Epidermal melanocyte (primary cell): ENCODE data around the gene FOXD4L3.
"Not testable (repeated sequence)": the region's sequence is repeated elsewhere in the genome, so short reads cannot be mapped to it uniquely, and the experiment has no call there.

Source experiments
- DNase-seq: peaks from one replicate; pipeline ENCODE4 v3.0.0; 2011; ENCODE audit warnings: low spot score; ENCODE audit not compliant: insufficient read length

Gene FOXD4L3

DNA sequence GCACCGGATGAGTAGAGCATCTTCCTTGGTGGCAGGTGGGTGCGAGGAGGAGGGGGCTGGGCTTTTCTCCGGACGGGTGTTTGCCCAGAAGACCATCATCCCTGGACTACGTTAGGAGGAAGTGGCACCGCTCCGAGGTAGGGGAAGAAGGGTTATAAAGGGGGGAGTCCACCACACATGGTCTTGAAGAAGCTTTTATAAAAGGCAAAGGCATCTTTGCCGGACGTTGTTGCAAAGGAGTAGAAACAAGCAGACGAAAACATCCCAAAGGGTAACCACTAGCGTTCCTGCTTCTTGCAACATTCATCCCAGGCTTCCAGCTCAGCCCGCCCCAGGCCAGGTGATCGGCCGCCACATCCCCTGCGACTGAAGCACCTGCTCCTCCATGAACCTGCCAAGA, at the start of gene FOXD4L3:
TSS of gene FOXD4L3 (plus strand) at position 301 of the 400 bp plus-strand sequence. CDS start at position 386, 85 bp downstream.
- not testable (repeated sequence) for DNase-seq

DNA sequence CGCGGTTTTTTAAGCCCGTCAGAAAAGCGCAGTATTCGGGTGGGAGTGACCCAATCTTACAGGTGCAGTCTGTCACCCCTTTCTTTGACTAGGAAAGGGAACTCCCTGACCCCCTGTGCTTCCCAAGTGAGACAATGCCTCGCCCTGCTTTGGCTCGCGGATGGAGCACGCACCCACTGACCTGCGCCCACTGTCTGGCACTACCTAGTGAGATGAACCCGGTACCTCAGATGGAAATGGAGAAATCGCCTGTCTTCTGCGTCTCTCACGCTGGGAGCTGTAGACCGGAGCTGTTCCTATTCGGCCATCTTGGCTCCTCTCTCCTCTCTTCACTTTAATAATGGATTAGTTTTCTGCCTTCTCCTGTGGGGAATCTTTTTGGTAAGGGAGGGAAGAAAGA, 21.6 kb upstream of the FOXD4L3 start:
- DNase-seq, result not testable (repeated sequence)

DNA sequence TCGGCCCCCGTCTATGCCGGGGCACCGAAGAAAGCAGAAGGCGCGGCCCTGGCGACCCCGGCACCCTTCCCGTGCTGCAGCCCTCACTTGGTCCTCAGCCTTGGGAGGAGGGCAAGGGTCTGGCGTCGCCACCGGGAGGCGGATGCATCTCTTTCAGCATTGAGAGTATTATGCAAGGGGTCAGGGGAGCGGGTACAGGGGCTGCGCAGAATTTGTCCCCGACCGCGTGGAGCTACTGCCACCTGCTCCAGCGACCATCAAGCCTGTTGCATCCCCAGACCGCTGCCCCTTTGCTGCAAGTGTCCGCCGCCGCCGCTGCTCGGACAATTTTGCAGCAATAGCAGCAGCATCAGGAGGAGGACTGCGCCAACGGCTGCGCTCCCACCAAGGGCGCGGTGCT, 1.1 kb downstream of the FOXD4L3 start:
- DNase-seq, result not testable (repeated sequence)

DNA sequence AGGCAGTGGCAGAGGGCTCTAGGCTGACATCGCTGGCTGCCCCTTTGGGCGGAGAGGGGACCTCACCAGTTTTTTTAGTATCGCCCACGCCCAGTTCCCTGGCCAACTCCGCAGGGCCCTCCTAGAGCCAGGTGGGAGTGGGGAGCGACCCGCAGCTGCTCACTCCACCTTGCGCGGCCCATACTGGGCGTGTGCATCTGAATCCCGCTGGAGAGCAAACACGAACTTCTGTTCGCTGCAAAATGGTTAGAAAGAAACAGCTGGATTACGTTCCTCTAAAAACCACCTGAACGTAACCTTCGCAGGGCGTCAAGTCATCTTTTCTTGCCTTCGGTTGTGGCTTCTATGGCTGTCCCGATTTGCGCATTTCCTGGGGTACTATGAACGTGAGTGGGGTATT, 1.5 kb downstream of the FOXD4L3 start:
- not testable (repeated sequence) for DNase-seq

DNA sequence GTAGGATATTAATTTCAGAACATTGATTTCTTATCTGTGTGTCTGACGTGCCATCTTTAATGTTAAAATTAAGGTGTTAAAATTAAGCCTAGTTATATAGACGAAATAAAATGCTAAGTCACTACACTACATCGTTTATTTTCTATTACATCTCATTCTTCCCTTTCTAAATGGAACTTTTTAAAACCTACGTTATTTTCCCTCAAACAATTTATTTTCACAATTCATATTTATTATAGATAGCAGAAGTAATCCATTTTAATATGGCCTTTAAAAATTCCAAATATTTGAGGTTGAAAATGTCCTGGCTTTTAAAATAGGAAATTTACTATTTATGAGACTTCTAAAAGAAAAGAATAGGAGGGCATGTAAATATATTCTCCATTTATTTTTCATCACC, 2.1 kb downstream of the FOXD4L3 start:
- DNase-seq, result not testable (repeated sequence)

DNA sequence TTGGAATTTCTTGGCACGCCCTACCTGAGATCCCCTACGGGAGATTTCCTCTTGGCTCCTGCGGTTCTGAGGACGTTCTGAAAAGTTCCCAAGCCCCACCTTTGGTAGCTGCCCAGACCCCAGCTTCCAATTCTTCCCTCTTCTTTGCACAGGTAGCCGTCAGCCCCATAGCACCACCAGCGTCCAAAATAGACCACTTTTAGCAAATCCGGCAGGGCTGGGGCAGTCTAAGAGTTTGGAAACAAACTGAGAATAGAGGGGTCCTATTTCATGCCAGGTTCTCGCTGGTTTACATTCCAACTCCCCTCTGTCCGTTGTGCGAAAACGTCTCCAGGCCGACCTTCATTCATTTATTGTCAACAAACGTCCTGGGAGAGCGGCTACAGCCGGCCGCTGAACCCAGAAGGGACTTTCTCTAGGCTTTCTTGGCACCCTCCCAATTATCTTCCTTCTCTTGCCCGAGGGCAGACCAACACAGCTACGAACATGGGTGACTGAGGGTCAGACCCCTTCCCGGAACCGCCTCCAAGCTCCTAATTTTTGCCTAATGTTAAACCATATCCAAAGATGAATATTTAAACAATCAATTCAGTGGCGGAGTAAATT, 3.1 kb downstream of the FOXD4L3 start:
- not testable (repeated sequence) for DNase-seq

DNA sequence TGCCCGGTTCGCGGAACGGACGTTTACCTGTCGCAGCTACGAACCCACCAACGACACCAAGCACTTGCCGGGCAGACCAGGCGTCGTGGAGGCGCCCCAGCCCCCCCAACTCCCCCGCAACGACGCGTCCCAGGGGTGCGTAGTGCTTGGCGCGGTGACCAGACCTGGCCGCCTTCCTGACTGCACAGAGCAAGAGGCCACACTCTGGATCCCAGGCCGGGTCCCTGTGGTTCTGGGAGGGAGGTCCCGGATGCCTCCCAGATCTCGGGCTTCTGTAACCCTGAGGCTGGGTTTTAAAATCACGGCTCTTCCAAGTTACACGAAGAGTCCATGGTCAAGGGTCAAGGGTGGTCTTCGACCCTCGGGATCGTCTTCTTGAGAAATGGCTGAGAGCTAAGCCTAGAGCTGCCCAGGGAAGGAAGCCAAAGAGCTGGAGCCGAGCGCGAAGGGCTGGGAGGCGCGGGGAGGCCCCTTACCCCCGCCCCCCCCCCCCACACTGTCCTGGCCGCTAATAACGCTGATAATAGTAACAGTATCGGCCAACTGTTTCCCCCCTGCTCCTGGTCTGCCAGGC, 3.8 kb downstream of the FOXD4L3 start:
- not testable (repeated sequence) for DNase-seq

DNA sequence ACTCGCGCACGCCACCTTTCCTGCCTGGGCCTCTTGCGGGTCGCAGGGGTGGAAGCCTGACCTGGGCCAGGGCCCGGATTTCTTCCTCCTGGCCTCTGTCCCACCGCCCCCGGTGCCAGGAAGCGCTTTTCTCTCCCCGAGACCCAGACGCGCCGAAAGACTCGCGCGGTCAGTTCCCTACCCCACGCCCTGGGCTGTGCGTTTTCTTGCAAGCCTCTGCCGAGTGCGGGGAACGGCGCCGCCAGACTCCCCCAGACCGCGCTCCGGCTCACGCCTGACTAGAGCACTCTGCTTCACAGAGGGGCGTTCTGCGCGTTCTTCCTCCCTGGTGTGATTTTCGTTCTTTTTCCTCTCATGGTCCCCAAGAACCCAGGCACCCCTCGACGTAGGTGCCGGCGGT, 4.5 kb downstream of the FOXD4L3 start:
- DNase-seq, result not testable (repeated sequence)

DNA sequence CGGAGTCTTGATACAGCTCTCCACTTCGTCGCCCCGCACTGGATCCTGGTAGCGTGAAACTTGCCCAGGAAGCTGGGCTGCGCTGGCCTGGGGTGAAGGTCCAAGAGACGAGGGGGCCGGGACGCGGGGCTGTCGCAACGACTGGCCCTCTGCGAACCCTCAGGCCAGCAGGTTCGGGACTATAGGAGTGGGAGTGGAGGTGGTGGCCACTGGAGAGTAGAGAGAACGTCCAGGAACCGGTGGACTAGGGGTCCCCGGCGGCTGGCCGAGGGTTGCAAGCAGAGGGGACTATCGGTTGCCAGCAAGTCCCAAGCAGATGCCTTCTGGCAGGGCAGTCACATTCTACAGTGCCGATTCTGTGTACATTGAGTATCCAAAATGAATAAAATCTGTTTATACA, 5.0 kb downstream of the FOXD4L3 start:
- DNase-seq, result not testable (repeated sequence)

DNA sequence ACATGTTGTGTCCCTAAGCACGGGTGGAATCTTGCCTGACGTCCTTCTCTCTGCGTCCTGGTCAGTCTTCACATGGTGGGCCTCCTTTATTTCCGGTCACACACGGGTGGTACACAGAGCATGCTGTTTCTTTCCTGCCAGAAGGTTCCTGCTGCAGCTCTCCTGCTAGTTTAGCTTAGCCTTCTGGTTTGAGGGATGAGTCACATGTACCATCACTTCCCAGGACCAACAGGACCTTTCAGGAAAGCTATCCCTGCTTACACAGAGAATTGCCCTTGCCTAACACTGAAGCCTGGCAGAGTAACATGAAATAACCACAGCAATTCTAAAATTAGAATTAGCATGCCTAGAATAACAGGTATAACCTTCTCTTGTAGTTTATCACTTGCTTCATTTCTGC, 8.5 kb downstream of the FOXD4L3 start:
- not testable (repeated sequence) for DNase-seq

DNA sequence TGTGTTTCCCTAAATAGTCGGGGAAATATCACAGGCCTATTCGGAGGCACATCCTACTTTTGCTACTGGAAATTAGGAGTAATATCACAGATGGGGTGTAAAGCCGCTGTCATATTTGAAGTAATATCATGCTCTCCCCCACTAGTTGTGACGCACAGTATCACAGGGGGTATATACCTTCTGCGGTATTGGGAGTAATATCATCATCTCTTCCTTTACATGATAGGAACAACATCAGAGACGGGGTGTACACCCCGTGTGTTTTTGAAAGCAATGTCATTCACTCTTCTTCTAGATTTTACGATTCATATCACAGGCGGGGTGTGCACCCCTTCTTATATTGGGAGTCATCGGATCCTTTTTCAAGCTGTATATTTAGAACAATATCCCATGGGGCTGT, 15.5 kb downstream of the FOXD4L3 start:
- not testable (repeated sequence) for DNase-seq

DNA sequence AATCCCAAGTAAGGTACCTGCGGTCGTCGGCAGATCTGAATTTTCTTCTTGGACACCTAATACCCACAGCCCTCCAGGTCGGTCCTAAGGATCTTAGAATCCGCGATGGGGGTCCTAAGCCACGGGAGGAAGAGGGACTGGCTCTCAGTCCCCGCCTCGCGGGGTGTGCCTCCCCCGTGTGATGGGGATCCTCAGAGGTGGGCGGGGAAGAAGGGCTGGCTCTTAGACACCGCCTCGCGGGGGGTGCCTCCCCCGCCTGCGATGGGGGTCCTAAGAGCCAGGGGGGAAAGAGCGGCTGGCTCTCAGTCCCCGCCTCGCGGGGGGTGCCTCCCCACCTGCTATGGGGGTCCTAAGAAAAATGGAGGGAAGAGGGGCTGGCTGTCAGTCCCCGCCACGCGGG, 21.1 kb downstream of the FOXD4L3 start:
- DNase-seq, result not testable (repeated sequence)

DNA sequence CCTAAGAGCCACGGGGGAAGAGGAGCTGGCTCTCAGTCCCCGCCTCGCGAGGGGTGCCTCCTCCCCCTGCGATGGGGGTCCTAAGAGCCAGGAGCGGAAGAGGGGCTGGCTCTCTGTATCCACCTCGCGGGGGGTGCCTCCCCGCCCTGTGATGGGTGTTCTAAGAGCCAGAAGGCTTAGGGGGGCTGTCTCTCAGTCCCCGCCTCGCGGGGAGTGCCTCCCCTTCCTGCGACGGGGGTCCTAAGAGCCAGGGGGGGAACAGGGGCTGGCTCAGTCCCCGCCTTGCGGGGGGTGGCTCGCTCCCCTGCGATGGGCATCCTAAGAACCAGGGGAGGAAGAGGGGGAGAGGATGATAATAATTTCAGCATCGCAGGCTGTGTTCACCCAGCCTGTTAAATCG, 21.9 kb downstream of the FOXD4L3 start:
- DNase-seq, result not testable (repeated sequence)

DNA sequence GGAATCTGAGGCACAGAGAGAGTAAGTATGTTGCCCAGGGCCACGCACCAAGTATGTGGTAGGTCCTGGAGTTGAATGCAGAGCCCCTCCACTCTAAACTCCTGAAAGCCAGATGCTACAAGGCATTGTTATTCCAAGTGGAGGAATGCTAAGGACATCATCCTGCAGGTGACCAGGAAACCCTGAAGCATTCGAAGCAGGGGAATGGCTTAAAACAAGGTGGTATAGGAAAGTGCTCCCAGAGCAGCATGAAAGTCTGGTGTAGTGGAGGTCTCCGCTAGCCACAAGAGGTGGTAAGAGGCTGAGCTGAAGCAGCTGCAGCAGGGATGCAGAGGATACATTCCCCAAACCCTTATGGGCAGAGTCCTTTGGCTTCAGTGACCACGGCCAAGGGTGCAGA, 26.4 kb downstream of the FOXD4L3 start:
- DNase-seq, result not testable (repeated sequence)

DNA sequence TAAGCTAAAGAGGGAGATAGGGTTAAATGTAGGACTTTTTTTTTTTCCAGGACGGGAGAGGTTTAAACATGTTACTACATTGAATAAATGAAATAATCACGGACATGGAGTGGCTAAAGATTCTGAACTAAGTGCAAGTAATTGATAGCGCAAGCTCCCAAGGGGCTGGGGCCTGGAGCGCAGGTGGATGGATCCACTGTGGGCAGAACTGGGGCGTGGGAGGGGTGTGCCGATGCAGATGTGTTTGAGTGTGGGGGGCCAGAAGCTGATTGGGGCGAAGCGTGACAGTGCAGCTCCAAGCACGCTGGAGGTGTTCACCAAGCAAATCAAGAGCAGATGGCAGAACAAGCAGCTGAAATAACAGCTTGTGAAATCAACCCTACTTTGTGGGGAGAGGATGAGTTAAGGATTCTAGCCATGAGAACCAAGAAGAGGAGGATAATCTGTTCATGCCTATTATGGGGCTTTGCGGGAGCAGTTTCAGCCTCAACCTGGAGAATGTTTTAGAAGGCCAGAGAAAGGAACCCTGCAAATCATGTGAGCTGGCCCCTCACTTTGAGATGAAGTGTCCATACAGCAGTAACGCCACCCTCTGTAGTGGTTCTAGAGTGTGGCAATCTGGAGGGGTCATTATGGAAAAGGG, 28.0 kb downstream of the FOXD4L3 start:
- not testable (repeated sequence) for DNase-seq

DNA sequence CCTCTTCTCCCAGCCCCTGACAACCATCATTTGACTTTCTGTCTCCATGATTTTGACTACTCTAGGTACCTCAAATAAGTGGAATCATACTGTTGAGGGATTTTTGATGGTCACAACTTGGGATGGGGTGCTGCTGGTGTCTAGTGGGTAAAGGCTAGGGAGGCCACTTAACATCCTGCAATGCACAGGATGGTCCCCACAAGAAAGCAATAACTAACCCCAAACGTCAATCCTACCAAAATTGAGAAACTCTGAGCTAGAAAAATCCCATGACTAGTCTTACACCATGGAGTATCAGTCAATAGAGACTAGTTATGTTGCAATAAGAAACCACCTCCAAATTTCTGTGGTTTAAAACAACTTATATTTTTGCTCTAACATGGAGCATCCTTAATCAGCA, 29.5 kb downstream of the FOXD4L3 start:
- not testable (repeated sequence) for DNase-seq

DNA sequence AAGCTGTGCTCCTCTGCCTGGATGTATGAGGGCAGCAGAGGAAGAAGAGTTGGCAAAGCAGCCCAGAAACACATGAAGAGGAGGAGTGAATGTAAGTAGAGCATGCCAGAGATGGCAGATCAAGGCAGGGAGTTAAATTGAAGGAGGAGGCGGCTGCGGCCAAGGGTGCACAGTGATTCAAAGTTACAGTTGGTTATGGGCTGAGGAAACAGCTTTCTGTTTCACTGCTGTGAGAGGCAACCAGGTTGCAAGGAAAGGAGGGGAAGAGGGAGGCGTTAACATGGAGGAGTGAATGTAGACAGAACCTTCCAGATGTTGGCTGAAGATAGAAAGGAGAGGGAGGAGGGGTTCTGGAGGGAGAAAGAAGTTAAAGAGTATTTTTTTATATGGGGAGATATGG, 33.3 kb downstream of the FOXD4L3 start:
- not testable (repeated sequence) for DNase-seq

DNA sequence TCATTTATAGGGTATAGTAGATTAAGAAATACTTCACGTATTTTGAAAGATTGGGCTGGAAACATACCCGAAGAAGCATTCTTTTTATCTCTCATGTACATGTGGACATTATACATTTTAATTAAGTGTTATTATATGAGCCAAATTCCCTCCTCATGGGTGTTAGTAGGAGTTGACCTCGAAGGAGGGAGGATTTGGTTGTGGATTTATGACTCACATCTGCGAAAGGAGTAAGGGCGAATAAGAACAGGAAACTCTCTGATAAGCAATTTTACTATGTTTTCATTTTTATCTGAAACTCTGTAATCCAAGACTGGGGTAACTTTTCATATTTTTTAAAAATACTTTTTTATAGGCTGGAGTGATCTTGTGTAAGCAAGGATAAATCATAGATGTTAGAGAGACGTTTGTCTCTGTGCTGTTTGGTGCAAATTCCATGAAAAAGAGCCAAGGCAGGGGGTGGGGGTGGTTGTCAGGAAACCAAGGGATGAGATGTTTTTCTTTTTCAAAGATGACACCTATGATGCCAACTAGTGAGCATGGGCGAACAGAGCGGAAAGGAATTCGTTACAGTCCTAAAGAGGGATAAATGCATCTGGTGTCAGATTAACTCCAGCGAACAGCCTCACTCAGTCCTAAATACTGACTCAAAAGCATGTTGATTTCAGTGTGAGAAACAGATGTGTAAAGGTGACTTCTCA, 34.1 kb downstream of the FOXD4L3 start:
- not testable (repeated sequence) for DNase-seq

DNA sequence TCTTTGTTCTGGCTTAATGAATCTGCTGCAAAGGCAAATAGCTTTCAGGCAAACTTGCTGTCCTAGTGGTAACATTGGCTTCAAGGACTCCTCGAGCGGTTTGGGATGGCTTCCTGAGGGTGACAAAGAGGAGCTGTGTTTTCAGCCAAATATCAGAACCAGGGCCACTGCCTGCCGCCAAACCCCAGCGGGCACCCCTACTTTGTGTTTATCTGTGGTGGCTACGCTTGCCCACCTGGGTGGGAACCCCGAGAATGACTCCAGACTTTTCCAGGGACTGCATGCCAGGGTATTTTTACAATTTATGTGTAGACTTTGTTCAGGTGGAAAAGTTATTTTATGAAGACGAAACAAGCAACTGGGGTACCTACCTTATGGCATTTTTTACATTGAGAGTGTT, 35.3 kb downstream of the FOXD4L3 start:
- not testable (repeated sequence) for DNase-seq

DNA sequence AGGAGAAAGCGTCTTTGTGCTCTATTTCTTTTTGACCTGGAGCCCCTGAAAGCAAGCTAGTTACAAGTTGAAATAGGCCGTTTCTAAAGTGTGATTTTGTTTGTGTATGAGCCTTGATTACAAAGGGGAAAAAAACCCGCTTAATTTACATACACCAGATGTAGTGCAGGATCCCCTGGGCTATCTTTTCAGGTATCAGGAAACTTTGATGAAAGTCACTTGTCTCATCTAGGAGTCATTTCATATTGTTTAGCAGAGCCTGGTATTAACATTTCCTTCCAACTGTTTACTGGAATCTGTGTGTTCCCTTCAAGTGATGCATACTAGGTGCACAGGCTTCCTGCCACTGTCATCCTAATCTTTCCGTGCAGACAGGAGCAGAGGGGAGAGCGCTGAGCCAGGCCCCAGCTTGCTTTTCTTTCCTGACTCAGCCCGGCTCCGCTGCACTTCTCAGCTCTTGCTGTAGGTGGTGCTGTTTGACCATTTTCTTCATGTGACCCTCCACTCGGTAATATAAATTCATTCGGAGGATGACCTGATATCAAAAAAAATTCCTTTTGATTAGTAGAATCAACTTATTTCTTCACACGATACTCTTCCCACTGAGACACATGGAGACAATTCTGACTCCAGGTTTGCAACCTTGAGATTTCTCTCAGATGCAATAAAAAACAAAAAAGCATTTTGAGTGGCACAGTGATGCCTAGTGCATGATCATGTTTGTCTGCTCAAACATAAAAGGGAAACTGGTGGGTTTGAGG, 39.8 kb downstream of the FOXD4L3 start:
- not testable (repeated sequence) for DNase-seq

DNA sequence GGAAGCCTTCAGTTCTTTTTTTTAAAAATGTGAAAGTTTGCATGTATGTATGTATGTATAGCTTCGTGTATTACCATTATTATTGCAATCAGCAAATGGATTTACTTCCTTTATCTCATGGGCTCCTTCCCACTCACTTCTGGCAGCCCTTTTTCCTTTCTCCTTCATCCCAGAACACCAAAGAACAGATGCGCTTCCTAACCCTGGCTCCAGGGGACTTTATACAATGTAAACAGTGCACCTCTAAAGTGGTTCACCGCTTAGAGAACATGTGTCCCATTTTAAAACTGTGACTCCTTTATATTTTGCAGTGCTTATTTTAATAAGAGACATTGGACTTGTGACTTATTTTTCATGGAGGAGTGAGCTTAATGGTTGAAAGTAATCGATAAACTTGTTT, 40.6 kb downstream of the FOXD4L3 start:
- DNase-seq, result not testable (repeated sequence)
